Activated CD8-positive, alpha-beta T cell treated with anti-CD3 and anti-CD28 coated beads, Interleukin-2, amount 10 ng/mL, durations not matched to agents 7 days and 5 days (primary cell): Measurements from ENCODE around the gene EOLA1. TPM values are rescaled to one million over a fixed set of nuclear protein-coding genes. Genes with fewer than 3 reads are reported as not detected.
A peak's percentile ranks its signal among the peaks of the same experiment; 100 is the strongest.

Experiments
- ATAC-seq: fragments of 150-1000 bp; cut with Tn5 transposase; one replicate; pipeline ENCODE4 v1.10.0; 2021; ENCODE audit warnings: moderate library complexity
- CTCF ChIA-PET: fragments of 350-600 bp; sonication (Branson Sonifier 250); formaldehyde crosslinking; loops from one replicate; lab custom pipeline; 2021; ENCODE audit warnings: antibody characterized with exemption; lab: Charles Lee
- POLR2A ChIA-PET: fragments of 350-600 bp; sonication (Branson Sonifier 250); formaldehyde crosslinking; loops from one replicate; lab custom pipeline; 2021; ENCODE audit warnings: antibody characterized with exemption; lab: Charles Lee
- DNase-seq: peaks from one replicate; pipeline ENCODE4 v3.0.0-alpha.2; 2020
- H3K27ac Mint-ChIP-seq: one replicate; pipeline ENCODE4 v1.8.0; 2021; ENCODE audit warnings: mild to moderate bottlenecking, mixed read lengths
- H3K27me3 Mint-ChIP-seq: one replicate; pipeline ENCODE4 v1.8.0; 2021; ENCODE audit warnings: low read depth, mixed read lengths
- H3K36me3 Mint-ChIP-seq: one replicate; pipeline ENCODE4 v1.8.0; 2021; ENCODE audit warnings: low read depth, mixed read lengths
- H3K4me1 Mint-ChIP-seq: one replicate; pipeline ENCODE4 v1.8.0; 2021; ENCODE audit warnings: low read depth, mixed read lengths
- H3K4me3 Mint-ChIP-seq: one replicate; pipeline ENCODE4 v1.8.0; 2021; ENCODE audit warnings: mild to moderate bottlenecking, mixed read lengths
- H3K9me3 Mint-ChIP-seq: one replicate; pipeline ENCODE4 v1.8.0; 2022; ENCODE audit warnings: mixed read lengths; ENCODE audit not compliant: insufficient read depth
- total RNA-seq, 2 experiments: library from RNA; stranded (reverse); gene quantifications; one replicate each; pipeline ENCODE4 v1.2.3, GENCODE V29; 2021

The EOLA1 gene
- total RNA-seq, 2 experiments from 2014 or later, result 45.2 to 46.5 TPM

DNA sequence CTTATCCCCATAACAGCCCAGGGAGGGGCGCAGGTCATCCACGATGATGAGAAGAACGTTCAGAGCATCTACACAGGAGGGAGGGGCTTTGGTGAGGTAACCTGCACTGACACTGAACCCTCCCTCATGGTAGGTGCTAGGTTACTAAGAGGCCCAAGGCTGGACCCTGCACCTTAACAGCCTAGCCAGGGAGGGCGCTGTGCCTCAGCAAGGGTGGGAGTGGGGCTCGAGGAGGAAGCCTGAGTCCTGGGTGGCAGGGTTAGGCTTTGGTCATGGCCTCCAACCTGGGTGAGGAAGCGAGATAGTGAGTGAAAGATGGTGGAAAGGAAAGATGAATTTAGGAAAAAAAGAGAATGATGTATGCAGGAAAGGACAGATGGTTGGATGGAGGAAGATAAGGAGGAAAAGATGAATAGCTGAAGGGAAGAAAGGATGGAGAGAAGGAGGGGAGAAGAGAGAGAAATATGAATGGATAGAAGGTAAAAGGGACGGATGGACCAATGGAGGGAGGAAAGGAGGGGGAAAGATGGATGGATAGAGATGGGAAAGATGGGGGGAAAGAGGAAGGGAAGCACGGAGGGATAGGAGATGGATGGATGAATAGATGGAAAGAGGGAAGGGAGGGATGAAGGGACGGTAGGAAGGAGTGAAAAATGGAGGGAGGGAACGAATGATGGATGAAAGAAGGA, 36.4 kb upstream of the EOLA1 start:
- H3K4me1 Mint-ChIP-seq, result peaks cover 50% of the 10 kb centered on the region
- peaks cover 16% of the 10 kb centered on the region for H3K36me3 Mint-ChIP-seq
- H3K9me3 Mint-ChIP-seq, result no peaks in the 10 kb centered on the region
- CTCF ChIA-PET, result interaction anchor here (1.0 to 2.7 kb wide), 4 partner anchors 9 to 34 kb away, joined by 3 to 9 read pairs (median 5); no protein-coding TSS in a partner anchor
- DNase-seq (peak; percentile 71), ATAC-seq (peak; percentile 41)
- POLR2A ChIA-PET, result interaction anchor here (0.7 to 1.4 kb wide), 4 partner anchors 10 to 36 kb away, joined by 3 to 15 read pairs (median 5); partner anchors contain the start of gene EOLA1
- no peaks in the 10 kb centered on the region for H3K27me3 Mint-ChIP-seq
- peak overlapping the region; percentile 87 for H3K27ac Mint-ChIP-seq
- H3K4me3 Mint-ChIP-seq, result peak overlapping the region; percentile 81

- no peaks in the 10 kb centered on the region for H3K27me3 Mint-ChIP-seq
- DNase-seq, result peak; percentile 91
- peak within 1 kb of the TSS; percentile 81 for H3K4me3 Mint-ChIP-seq
- ATAC-seq, result peak; percentile 72
- peaks cover 47% of the 10 kb centered on the region for H3K4me1 Mint-ChIP-seq
- no peaks in the 10 kb centered on the region for H3K9me3 Mint-ChIP-seq
- H3K36me3 Mint-ChIP-seq, result peaks cover 12% of the 10 kb centered on the region
- peak within 1 kb of the TSS; percentile 87 for H3K27ac Mint-ChIP-seq
- ChIA-PET POLR2A (interaction anchor here (0.7 to 1.4 kb wide), 5 partner anchors 9 to 35 kb away, joined by 3 to 15 read pairs (median 5); partner anchors contain the start of gene EOLA1), CTCF (interaction anchor here (1.0 to 2.7 kb wide), 4 partner anchors 8 to 34 kb away, joined by 3 to 9 read pairs (median 5); no protein-coding TSS in a partner anchor)
Observed at GRCh38 chrX:149504915-149505651, 35.7 kb upstream of the EOLA1 start, which contains the start of gene IDS. Gene IDS (minus strand): TSS chrX:149505306. CDS start chrX:149505137, 169 bp downstream.

GRCh38 chrX:149505671-149506070, 35.1 kb upstream of the EOLA1 start:
- DNase-seq, result no peak
- H3K36me3 Mint-ChIP-seq, result peaks cover 8% of the 10 kb centered on the region
- ChIA-PET CTCF (interaction anchor here (1.7 to 2.7 kb wide), 2 partner anchors 8 to 16 kb away, joined by 7 to 9 read pairs; no protein-coding TSS in a partner anchor), POLR2A (interaction anchor here (0.7 to 1.4 kb wide), 3 partner anchors 8 to 34 kb away, joined by 4 to 15 read pairs (median 5); partner anchors contain the start of gene EOLA1)
- no peak for ATAC-seq
- no peaks in the 10 kb centered on the region for H3K9me3 Mint-ChIP-seq
- H3K4me3 Mint-ChIP-seq, result peak overlapping the region; percentile 81
- no peaks in the 10 kb centered on the region for H3K27me3 Mint-ChIP-seq
- H3K27ac Mint-ChIP-seq, result peak overlapping the region; percentile 87
- H3K4me1 Mint-ChIP-seq, result peaks cover 47% of the 10 kb centered on the region

DNA sequence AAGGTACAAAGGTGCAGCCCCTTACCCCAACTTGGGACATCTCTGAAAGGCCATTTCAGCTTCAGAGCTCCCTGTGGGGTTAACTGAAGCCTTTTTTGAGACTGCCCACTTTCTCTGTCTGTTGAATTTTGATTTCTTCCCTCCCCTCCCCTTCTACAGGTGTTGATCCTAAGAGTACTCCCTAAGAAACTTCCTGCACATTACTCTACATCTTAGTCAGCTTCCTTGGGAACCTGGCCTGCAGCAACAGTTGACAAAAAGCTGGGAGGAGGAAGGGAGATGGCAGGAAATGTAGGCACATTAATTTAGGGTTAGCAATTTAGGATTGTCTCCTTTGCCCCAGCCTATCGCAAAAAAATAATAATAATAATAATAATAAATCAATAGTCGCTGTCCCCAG, 34.5 kb upstream of the EOLA1 start:
- H3K27me3 Mint-ChIP-seq, result no peaks in the 10 kb centered on the region
- peaks cover 5% of the 10 kb centered on the region for H3K36me3 Mint-ChIP-seq
- no peak overlapping the region for H3K4me3 Mint-ChIP-seq
- ATAC-seq (no peak), DNase-seq (no peak)
- peaks cover 43% of the 10 kb centered on the region for H3K4me1 Mint-ChIP-seq
- CTCF ChIA-PET, result no interaction called here
- POLR2A ChIA-PET, result no interaction called here
- no peak overlapping the region for H3K27ac Mint-ChIP-seq
- no peaks in the 10 kb centered on the region for H3K9me3 Mint-ChIP-seq

- H3K4me1 Mint-ChIP-seq, result peaks cover 36% of the 10 kb centered on the region
- no peak for DNase-seq
- H3K27ac Mint-ChIP-seq, result no peak overlapping the region
- no peaks in the 10 kb centered on the region for H3K36me3 Mint-ChIP-seq
- no peaks in the 10 kb centered on the region for H3K27me3 Mint-ChIP-seq
- no peaks in the 10 kb centered on the region for H3K9me3 Mint-ChIP-seq
- ChIA-PET CTCF (no interaction called here), POLR2A (no interaction called here)
- H3K4me3 Mint-ChIP-seq, result no peak overlapping the region
- ATAC-seq, result no peak
Observed at GRCh38 chrX:149508467-149508866, 32.3 kb upstream of the EOLA1 start.

- H3K9me3 Mint-ChIP-seq, result no peaks in the 10 kb centered on the region
- H3K36me3 Mint-ChIP-seq, result no peaks in the 10 kb centered on the region
- POLR2A ChIA-PET, result interaction anchor here (0.8 kb wide), 1 partner anchor 12 kb away, joined by 4 read pairs; no protein-coding TSS in a partner anchor
- no peak overlapping the region for H3K27ac Mint-ChIP-seq
- no peak for DNase-seq
- H3K4me1 Mint-ChIP-seq, result peaks cover 44% of the 10 kb centered on the region
- no peak overlapping the region for H3K4me3 Mint-ChIP-seq
- no peaks in the 10 kb centered on the region for H3K27me3 Mint-ChIP-seq
- ATAC-seq, result no peak
- CTCF ChIA-PET, result interaction anchor here (1.3 to 4.9 kb wide), 3 partner anchors 11 to 30 kb away, joined by 5 to 46 read pairs (median 5); partner anchors contain the start of gene EOLA1
Observed at GRCh38 chrX:149510386-149510785, 30.4 kb upstream of the EOLA1 start.

- no peak overlapping the region for H3K27ac Mint-ChIP-seq
- no peak for DNase-seq
- no peaks in the 10 kb centered on the region for H3K27me3 Mint-ChIP-seq
- H3K36me3 Mint-ChIP-seq, result no peaks in the 10 kb centered on the region
- POLR2A ChIA-PET, result no interaction called here
- H3K9me3 Mint-ChIP-seq, result no peaks in the 10 kb centered on the region
- CTCF ChIA-PET, result interaction anchor here (1.3 to 4.9 kb wide), 5 partner anchors 11 to 137 kb away, joined by 4 to 46 read pairs (median 5); partner anchors contain the start of gene EOLA1
- ATAC-seq, result no peak
- H3K4me3 Mint-ChIP-seq, result no peak overlapping the region
- H3K4me1 Mint-ChIP-seq, result peaks cover 44% of the 10 kb centered on the region
Observed at GRCh38 chrX:149511081-149511480, 29.7 kb upstream of the EOLA1 start.

DNA sequence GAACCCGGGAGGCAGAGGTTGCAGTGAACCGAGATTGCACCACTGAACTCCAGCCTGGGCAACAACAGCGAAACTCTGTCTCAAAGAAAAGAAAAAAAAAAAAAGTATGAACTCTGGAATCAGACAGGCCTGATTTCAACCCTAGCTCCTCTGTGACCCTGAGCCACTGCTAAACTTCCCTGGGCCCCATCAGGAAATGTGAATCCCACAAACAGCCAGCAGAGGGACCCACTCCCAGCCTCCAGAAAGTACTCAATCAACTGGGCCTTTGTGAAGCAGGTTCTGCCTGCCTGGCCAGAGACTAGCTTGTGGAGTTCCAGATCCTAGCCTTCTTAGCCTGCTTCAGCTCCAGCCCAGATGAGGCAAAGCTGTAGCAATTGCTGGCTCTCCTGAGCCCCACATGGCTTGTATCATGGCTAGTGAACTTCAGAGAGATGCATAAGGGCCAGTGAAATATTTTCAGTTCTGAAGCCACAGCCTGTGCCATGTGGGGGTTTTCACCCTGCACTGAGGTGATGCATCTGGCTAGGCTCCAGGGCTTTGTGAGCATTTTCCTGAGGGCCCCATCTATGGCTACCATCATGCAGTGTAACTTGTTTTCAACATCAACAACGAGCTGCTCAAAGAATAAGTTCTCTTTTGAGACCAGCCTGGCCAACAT, 28.5 kb upstream of the EOLA1 start:
- H3K9me3 Mint-ChIP-seq, result no peaks in the 10 kb centered on the region
- ATAC-seq (peak; percentile 72), DNase-seq (peak; percentile 67)
- peaks cover 6% of the 10 kb centered on the region for H3K36me3 Mint-ChIP-seq
- POLR2A ChIA-PET, result no interaction called here
- CTCF ChIA-PET, result interaction anchor here (0.8 to 4.9 kb wide), 10 partner anchors 8 to 141 kb away, joined by 3 to 46 read pairs (median 5); partner anchors contain the start of genes EOLA1 and IDS
- H3K4me1 Mint-ChIP-seq, result peaks cover 54% of the 10 kb centered on the region
- H3K27me3 Mint-ChIP-seq, result no peaks in the 10 kb centered on the region
- H3K27ac Mint-ChIP-seq, result peak overlapping the region; percentile 76
- no peak overlapping the region for H3K4me3 Mint-ChIP-seq

DNA sequence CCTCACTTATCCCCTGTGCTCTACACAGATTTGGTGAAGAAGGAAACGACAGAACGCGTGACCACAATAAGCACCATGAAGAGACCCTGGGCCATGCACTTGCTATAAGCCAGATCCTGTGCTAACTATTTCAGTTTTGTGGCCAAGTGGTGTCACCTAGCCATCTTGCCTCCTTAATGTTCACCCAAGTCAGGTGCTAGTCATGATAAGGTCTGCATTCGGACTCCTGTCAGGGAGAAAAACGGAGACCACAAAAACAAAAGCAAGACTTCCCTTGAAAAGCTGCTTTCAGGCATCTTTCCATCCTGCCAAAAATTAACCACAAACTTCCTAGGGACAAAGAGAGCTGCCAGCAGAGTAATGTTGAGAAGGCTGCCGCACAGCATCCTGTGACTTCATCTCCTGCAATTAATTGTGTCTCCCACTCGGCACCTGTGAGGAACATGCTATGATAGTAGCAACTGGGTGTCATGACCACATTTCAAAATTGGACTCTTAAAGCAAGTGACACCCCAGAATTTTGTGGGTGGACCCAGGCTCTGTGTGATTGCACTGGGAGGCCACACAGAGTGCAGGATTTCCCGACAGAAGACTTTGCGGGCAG, 26.9 kb upstream of the EOLA1 start:
- ATAC-seq (peak; percentile 43), DNase-seq (peak; percentile 24)
- no peaks in the 10 kb centered on the region for H3K27me3 Mint-ChIP-seq
- CTCF ChIA-PET, result interaction anchor here (1.1 to 4.9 kb wide), 4 partner anchors 8 to 139 kb away, joined by 3 to 46 read pairs (median 24); partner anchors contain the start of gene IDS
- H3K9me3 Mint-ChIP-seq, result peaks cover 4% of the 10 kb centered on the region
- peaks cover 9% of the 10 kb centered on the region for H3K36me3 Mint-ChIP-seq
- peaks cover 66% of the 10 kb centered on the region for H3K4me1 Mint-ChIP-seq
- H3K27ac Mint-ChIP-seq, result peak overlapping the region; percentile 74
- POLR2A ChIA-PET, result interaction anchor here (0.9 to 1.0 kb wide), 2 partner anchors 9 to 12 kb away, joined by 4 to 5 read pairs; partner anchors contain the start of gene IDS
- H3K4me3 Mint-ChIP-seq, result no peak overlapping the region

GRCh38 chrX:149515954-149516602, 24.7 kb upstream of the EOLA1 start:
- Mint-ChIP-seq H3K9me3 (peaks cover 4% of the 10 kb centered on the region), H3K36me3 (peaks cover 10% of the 10 kb centered on the region), H3K27ac (peak overlapping the region; percentile 27), H3K27me3 (no peaks in the 10 kb centered on the region), H3K4me3 (no peak overlapping the region), H3K4me1 (peaks cover 74% of the 10 kb centered on the region)
- ChIA-PET POLR2A (no interaction called here), CTCF (interaction anchor here (0.9 kb wide), 1 partner anchor 10 kb away, joined by 4 read pairs; no protein-coding TSS in a partner anchor)
- ATAC-seq, result no peak
- DNase-seq, result no peak
